PFSK-1 (cell line): ENCODE results near the gene FCAMR.

Experiments used
- POLR2AphosphoS5 ChIP-seq: IDR thresholded peaks from 2 replicates; pipeline ENCODE4 v1.6.1; 2012; ENCODE audit warnings: low read depth, mild to moderate bottlenecking, control low read depth, low read length, moderate library complexity
- TAF1 ChIP-seq: IDR thresholded peaks from 2 replicates; pipeline ENCODE4 v1.6.1; 2012; ENCODE audit warnings: low read length, control low read depth, borderline replicate concordance; ENCODE audit not compliant: insufficient read depth

DNA sequence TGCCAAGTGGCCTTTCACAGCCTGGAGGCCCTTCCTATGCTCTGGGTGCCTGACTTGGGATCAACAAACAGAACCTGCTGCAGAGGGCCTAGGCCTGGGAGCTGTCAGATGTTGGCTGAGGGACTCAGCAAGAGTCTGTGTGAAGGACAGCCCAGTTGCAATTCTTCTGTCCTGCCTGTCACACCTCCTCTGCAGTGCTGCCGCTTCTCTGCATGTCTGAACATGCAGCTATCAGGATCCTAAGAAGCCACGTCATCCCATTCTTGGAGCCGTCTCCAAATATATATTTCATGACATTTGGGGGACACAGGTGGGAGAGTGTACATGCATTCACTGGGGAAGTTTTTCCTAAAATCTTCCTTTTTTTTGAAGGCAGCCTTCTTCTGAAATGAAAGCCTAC is 8.6 kb downstream of the FCAMR start:
- TF ChIP-seq TAF1 = no peak
- no peak for TF ChIP-seq POLR2AphosphoS5
